Measurements from ENCODE around the gene CRTC2.

Gene CRTC2

DNA sequence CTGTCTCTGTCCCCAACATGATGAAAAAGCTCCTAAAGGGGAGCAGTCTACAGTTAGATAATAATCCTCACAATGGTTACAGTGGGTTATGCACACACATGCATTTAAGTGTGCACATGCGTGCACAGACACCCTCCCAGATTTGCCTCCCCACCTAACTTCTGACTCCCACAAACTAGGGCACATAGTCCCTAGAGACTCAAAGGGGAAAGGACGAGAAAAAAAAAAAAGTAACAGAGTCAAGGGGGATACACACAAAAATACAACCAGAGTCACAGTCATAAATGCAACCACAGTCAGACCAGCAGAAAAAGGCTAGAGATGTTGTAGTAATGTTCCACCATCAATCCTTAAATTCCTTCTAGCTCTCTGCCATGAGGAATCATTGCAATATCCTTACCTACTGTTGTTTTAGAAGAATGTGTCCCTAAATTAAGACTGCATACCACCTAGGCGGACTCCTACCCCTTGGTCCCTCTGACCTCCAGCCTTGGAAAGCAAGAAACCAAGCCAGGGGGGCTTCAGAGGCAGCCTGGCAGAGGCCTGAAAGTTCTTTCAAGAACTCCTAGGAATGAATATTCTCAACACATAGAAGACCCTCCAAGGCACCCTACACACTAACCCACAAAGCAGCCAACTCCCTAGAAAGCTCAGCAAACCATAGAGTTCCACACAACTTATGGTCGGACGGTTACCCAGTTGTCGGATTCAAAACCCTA lies 1.3 kb downstream of the CRTC2 start:
- no peak for DNase-seq (ENCODE audit: low read depth)
- H3K4me3 ChIP-seq (ENCODE audit: low read length) = peak overlapping the region; percentile 94
- TF ChIP-seq, protein P1, sequence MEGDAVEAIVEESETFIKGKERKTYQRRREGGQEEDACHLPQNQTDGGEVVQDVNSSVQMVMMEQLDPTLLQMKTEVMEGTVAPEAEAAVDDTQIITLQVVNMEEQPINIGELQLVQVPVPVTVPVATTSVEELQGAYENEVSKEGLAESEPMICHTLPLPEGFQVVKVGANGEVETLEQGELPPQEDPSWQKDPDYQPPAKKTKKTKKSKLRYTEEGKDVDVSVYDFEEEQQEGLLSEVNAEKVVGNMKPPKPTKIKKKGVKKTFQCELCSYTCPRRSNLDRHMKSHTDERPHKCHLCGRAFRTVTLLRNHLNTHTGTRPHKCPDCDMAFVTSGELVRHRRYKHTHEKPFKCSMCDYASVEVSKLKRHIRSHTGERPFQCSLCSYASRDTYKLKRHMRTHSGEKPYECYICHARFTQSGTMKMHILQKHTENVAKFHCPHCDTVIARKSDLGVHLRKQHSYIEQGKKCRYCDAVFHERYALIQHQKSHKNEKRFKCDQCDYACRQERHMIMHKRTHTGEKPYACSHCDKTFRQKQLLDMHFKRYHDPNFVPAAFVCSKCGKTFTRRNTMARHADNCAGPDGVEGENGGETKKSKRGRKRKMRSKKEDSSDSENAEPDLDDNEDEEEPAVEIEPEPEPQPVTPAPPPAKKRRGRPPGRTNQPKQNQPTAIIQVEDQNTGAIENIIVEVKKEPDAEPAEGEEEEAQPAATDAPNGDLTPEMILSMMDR (conservative IDR thresholded peaks at IDR 0.05; ENCODE audit: low read depth, low read length) = no peak

- DNase-seq (ENCODE audit: low read depth) = no peak
- TF ChIP-seq, protein P1 (conservative IDR thresholded peaks at IDR 0.05; ENCODE audit: low read depth, low read length) = no peak
- H3K4me3 ChIP-seq (ENCODE audit: low read length) = no peak overlapping the region
Observed at GRCh38 chr1:153954826-153955225, 3.6 kb downstream of the CRTC2 start.

GRCh38 chr1:153953859-153954365 lies 4.5 kb downstream of the CRTC2 start:
- TF ChIP-seq, protein P1 (conservative IDR thresholded peaks at IDR 0.05; ENCODE audit: low read depth, low read length) = no peak
- no peak for DNase-seq (ENCODE audit: low read depth)
- no peak overlapping the region for H3K4me3 ChIP-seq (ENCODE audit: low read length)

GRCh38 chr1:153951801-153952200 lies 6.6 kb downstream of the CRTC2 start:
- no peak for DNase-seq (ENCODE audit: low read depth)
- TF ChIP-seq, protein P1 (conservative IDR thresholded peaks at IDR 0.05; ENCODE audit: low read depth, low read length) = no peak
- H3K4me3 ChIP-seq (ENCODE audit: low read length) = no peak overlapping the region

DNA sequence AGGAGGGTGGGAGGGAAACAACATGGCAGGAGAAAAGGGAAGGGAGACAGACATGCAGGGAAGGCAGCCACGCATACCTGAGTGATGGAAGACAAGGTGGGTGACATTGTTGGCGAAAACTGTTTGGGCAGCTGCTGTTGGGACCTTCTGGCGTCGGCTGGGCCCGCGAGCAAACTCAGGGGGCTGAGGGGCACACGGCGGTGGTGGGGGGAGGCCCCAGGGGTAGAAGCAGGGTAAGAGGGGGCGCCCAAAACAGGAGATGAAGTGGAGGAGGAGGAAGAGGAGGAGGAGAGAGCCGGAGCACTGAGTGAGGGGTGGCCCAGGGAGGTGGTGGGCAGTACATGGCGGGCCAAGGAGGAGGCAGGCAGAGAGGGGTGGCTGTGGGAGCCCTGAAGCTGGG lies 7.2 kb downstream of the CRTC2 start:
- TF ChIP-seq, protein P1 (conservative IDR thresholded peaks at IDR 0.05; ENCODE audit: low read depth, low read length) = no peak
- no peak for DNase-seq (ENCODE audit: low read depth)
- no peak overlapping the region for H3K4me3 ChIP-seq (ENCODE audit: low read length)

DNA sequence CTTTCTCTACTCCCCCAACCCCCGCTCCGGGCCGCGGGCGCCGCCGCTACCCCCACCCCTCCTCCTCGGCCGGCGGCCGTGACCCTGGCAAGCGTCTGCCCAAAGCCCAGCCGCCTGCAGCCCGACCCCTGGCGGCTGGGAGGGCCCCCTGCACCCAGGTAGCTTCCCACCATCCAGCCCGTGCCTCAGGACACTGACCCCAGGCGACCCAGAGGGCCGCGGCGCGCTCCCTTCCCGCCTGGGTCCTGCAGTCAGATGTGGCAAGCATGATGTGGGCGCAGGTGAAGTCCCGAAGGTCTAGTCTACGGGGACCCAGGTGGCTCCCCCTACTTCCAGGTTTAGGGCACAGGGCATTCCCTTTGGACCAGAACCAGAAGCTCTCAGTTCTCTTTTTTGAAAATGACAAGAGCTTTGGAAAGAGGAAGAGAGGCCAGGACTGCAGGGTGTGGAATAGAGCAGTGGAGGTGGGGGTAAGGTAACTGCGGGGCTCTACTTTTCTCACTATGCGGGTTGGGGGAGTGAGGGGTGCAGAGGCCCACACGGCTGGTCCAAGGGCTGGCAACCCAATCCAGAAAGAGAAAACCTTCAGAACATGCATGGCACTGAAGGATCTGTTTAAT lies 11.7 kb downstream of the CRTC2 start, which contains the start of gene DENND4B:
Gene DENND4B, minus strand, starts transcription at position 97 of the 620 bp plus-strand sequence. CDS start 2,344 bp downstream, outside the sequence.
- H3K4me3 ChIP-seq (ENCODE audit: low read length) = peak within 1 kb of the TSS; percentile 80
- no peak for DNase-seq (ENCODE audit: low read depth)
- TF ChIP-seq, protein P1 (conservative IDR thresholded peaks at IDR 0.05; ENCODE audit: low read depth, low read length) = peak; percentile 84
